ENCODE results near the gene CTNNA3.

GRCh38 chr10:66026321-66026720 lies 1669.7 kb downstream of the CTNNA3 start:
- TF ChIP-seq CTCF (conservative IDR thresholded peaks at IDR 0.05; ENCODE audit: low read depth, low read length) = no peak
- TF ChIP-seq POLR2A (IDR thresholded peaks at IDR 0.05; ENCODE audit: low read depth, low read length) = no peak
- no peak for TF ChIP-seq RFX5 (IDR thresholded peaks at IDR 0.05; ENCODE audit: low read depth, low read length)
- no peak for TF ChIP-seq RCOR1 (IDR thresholded peaks at IDR 0.05; ENCODE audit: insufficient replicate concordance, low read length)
- no peak for TF ChIP-seq MXI1 (IDR thresholded peaks at IDR 0.05; ENCODE audit: borderline replicate concordance, low read depth, low read length)
- TF ChIP-seq USF2 (IDR thresholded peaks at IDR 0.05; ENCODE audit: low read depth, low read length) = no peak
- TF ChIP-seq CEBPB (IDR thresholded peaks at IDR 0.05; ENCODE audit: low read depth, low read length) = no peak
- TF ChIP-seq MAZ (IDR thresholded peaks at IDR 0.05; ENCODE audit: borderline replicate concordance, low read depth, low read length) = no peak
- no peak for TF ChIP-seq RAD21 (IDR thresholded peaks at IDR 0.05; ENCODE audit: low read length)
- TF ChIP-seq BHLHE40 (IDR thresholded peaks at IDR 0.05; ENCODE audit: low read depth, low read length) = no peak
- no peak for TF ChIP-seq ELK1 (IDR thresholded peaks at IDR 0.05; ENCODE audit: borderline replicate concordance, low read depth, low read length)
- TF ChIP-seq MAFK (IDR thresholded peaks at IDR 0.05; ENCODE audit: low read depth, low read length) = no peak
